Gastrocnemius medialis (tissue), 4 donors: ENCODE data around the gene ALPL. TPM values are rescaled to one million over a fixed set of nuclear protein-coding genes. Genes with fewer than 3 reads are reported as not detected.

Experiments
- ATAC-seq, 2 donors: fragments of 150-250 bp; one replicate each; pipeline ENCODE4 v1.9.1; 2016
- DNase-seq, 2 donors: peaks; one replicate each; pipeline ENCODE4 v3.0.0-alpha.2; 2019
- H3K27ac ChIP-seq, 4 donors: fragments of 200-600 bp; sonication (generic); 1 replicate in 1 of 4; 2 replicates in 3 of 4; pipeline ENCODE4 v1.5.1; 2016 to 2018; ENCODE audit warnings: mild to moderate bottlenecking in 2 of 4, moderate library complexity in 1 of 4
- H3K27me3 ChIP-seq, 3 donors: fragments of 200-600 bp; sonication (generic) in 2 of 3; 1 replicate in 1 of 3; 2 replicates in 2 of 3; pipeline versions ENCODE4 v1.5.1 to v1.6.0; 2016 to 2019; ENCODE audit warnings: mild to moderate bottlenecking in 1 of 3, moderate library complexity in 1 of 3
- H3K36me3 ChIP-seq, 2 donors: fragments of 200-600 bp; sonication (generic) in 1 of 2; one replicate each; pipeline ENCODE4 v1.5.1; 2017 to 2018
- H3K4me1 ChIP-seq, 2 donors: fragments of 200-600 bp; sonication (generic) in 1 of 2; one replicate each; pipeline ENCODE4 v1.5.1; 2016 to 2017; ENCODE audit warnings: mild to moderate bottlenecking in 2 of 2
- H3K4me3 ChIP-seq, 4 donors: fragments of 200-600 bp; sonication (generic) in 3 of 4; 1 replicate in 1 of 4; 2 replicates in 3 of 4; pipeline ENCODE4 v1.5.1; 2016 to 2019; ENCODE audit warnings: mild to moderate bottlenecking in 2 of 4
- H3K9me3 ChIP-seq, 3 donors: fragments of 200-600 bp; sonication (generic) in 2 of 3; 1 replicate in 1 of 3; 2 replicates in 2 of 3; pipeline ENCODE4 v1.5.1; 2016 to 2019
- POLR2A ChIP-seq, 2 donors: fragments of 450-650 bp; IDR thresholded peaks; one replicate each; pipeline ENCODE4 v1.6.1; 2017; ENCODE audit warnings: antibody characterized with exemption in 2 of 2, mild to moderate bottlenecking in 2 of 2, moderate library complexity in 2 of 2
- in situ Hi-C, 4 donors: fragments of 200-750 bp; cut with MboI; loops; one replicate each; pipeline versions ENCODE4 v1.15.0 to v1.8.0; 2017; ENCODE audit warnings: low sequenced_read_pairs in 4 of 4
- intact Hi-C: fragments of 100-400 bp; cut with DNase I; formaldehyde crosslinking; loops from one replicate; pipeline ENCODE4 v1.15.1; 2023; ENCODE audit warnings: low total_unique reads
- total RNA-seq, 4 donors: library from RNA; depleted of rRNA; stranded (reverse); fragments of >200 nt; gene quantifications; one replicate each; pipeline versions ENCODE4 v1.1.0 to v1.2.3, GENCODE V29; 2016
- TF ChIP-seq, protein P1 (sequence below), 5 experiments: fragments of 450-650 bp in 3 of 5; fragments of 200-600 bp in 2 of 5; sonication (generic) in 2 of 5; IDR thresholded peaks in 4 of 5; conservative IDR thresholded peaks in 1 of 5; 1 replicate in 4 of 5; 2 replicates in 1 of 5; pipeline ENCODE4 v1.5.1; 2016 to 2019; ENCODE audit warnings: antibody characterized with exemption in 5 of 5, mild to moderate bottlenecking in 3 of 5, moderate library complexity in 3 of 5

The ALPL gene
- total RNA-seq, 4 donors from 2014 or later: 0.90 to 3.6 (median 2.2) TPM

DNA sequence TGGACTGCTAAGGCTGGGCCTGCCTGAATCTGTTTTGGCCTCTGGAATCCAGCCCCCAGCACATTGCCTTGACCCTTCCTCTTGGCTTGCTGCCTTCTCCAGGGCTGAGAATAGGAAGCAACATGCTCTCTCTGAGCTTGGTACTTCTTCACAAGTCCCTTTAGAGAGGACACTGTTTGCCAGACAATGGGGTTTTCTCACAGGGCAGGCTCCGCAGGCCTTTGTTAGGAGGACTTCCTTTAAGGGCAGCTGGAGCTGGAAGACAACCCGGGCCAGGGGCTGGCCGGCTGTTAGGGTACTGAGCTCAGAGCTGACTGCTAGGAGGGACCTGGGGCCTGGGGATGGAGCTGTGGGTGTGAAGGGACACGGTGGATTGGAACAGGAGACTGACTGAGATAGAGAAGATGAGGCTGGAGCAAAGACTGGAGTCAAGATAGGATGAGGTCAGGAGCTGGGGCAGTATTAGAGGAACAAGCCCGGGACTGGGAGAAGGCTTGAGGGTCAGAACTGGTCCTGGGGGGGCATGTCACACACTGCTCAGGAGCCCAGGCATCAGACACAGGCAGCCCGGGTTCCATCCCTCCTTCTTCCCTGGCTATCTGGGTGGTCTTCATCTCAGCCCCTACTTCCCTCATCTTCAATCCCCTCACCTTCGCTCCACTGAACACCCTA is 5.4 kb upstream of the ALPL start:
- no peak for TF ChIP-seq POLR2A (IDR thresholded peaks at IDR 0.05)
- TF ChIP-seq, protein P1, sequence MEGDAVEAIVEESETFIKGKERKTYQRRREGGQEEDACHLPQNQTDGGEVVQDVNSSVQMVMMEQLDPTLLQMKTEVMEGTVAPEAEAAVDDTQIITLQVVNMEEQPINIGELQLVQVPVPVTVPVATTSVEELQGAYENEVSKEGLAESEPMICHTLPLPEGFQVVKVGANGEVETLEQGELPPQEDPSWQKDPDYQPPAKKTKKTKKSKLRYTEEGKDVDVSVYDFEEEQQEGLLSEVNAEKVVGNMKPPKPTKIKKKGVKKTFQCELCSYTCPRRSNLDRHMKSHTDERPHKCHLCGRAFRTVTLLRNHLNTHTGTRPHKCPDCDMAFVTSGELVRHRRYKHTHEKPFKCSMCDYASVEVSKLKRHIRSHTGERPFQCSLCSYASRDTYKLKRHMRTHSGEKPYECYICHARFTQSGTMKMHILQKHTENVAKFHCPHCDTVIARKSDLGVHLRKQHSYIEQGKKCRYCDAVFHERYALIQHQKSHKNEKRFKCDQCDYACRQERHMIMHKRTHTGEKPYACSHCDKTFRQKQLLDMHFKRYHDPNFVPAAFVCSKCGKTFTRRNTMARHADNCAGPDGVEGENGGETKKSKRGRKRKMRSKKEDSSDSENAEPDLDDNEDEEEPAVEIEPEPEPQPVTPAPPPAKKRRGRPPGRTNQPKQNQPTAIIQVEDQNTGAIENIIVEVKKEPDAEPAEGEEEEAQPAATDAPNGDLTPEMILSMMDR (IDR thresholded peaks at IDR 0.05 in 4 of 5, conservative IDR thresholded peaks at IDR 0.05 in 1 of 5): no peak
- Histone ChIP-seq H3K9me3 (no peaks in the 10 kb centered on the region), H3K4me3 (no peak overlapping the region), H3K27ac (no peak overlapping the region), H3K27me3 (peaks cover 10 to 30% (median 10%) of the 10 kb centered on the region in 3 donors), H3K36me3 (no peaks in the 10 kb centered on the region), H3K4me1 (peaks cover 0 to 2% of the 10 kb centered on the region in 2 donors)
- ATAC-seq (no peak), DNase-seq (no peak)
- in situ Hi-C loops (no loop called here), intact Hi-C loops (no loop called here)

DNA sequence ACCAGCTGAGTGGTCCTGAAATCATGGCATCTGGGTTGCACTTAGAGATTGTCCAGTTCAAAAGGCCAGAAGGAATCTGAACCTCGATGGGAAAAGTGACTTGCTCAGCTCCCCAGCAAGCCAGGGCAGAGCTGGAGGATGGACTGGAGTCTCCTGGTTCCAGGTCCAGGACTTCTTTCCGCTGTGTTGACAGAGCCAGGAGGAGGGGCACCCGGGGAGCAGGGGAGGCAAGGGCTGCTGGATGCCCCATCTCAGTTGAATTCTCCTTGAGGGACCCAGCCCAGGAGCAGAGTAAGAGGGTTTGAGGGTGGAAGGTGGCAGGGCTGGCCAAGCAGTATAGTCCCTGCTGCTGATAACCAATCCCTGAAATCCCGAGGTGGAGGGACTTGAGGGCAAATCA is 2.4 kb upstream of the ALPL start:
- ATAC-seq: no peak
- Histone ChIP-seq H3K27ac (no peak overlapping the region), H3K27me3 (peaks cover 18 to 47% (median 33%) of the 10 kb centered on the region in 3 donors), H3K4me1 (peaks cover 0 to 7% of the 10 kb centered on the region in 2 donors), H3K4me3 (no peak overlapping the region), H3K9me3 (no peaks in the 10 kb centered on the region), H3K36me3 (no peaks in the 10 kb centered on the region)
- in situ Hi-C loops (no loop called here), intact Hi-C loops (no loop called here)
- no peak for DNase-seq
- TF ChIP-seq POLR2A (IDR thresholded peaks at IDR 0.05): no peak
- TF ChIP-seq, protein P1 (IDR thresholded peaks at IDR 0.05 in 4 of 5, conservative IDR thresholded peaks at IDR 0.05 in 1 of 5): no peak

DNA sequence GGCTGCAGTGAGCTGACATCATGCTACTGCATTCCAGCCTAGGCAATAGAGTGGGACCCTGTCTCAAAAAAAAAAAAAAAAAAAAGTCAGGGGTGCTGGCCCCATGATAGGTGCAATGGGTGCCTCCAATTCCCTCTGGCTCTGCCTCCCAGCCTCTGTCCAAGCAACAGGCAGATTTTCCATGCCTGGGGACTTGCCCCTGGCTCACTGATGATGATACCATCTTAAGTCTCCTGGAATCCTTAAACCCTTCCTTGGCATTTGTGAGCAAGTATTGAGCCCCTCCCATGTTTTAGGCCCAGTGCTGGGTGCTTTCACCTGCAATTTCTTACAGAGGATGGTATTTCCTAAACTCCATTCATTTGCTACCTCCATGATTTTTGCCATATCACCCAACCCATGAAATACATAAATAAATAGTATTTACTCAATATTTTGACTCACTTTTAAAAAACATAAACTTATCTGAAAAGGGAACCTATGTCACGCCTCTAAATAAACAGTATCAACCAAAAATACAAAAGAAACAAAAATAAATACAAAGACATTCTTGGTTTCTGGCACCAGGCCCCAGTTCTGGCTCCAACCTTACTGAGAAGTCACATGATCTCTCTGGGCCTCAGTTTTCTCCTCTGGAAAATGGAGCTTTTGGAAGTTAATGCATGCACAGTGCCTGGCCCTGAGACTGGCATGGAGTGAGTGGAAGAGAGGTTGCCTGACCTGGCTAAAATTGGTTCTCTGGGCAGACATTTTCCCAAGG is 1.5 kb upstream of the ALPL start:
- ATAC-seq (no peak), DNase-seq (no peak)
- H3K36me3 ChIP-seq: no peaks in the 10 kb centered on the region
- no peaks in the 10 kb centered on the region for H3K9me3 ChIP-seq
- TF ChIP-seq, protein P1 (IDR thresholded peaks at IDR 0.05 in 4 of 5, conservative IDR thresholded peaks at IDR 0.05 in 1 of 5): no peak
- no peak for TF ChIP-seq POLR2A (IDR thresholded peaks at IDR 0.05)
- peaks cover 0 to 7% of the 10 kb centered on the region in 2 donors for H3K4me1 ChIP-seq
- intact Hi-C loops (loop anchor here (2.0 kb wide), 1 partner anchor 151 kb away; no protein-coding TSS in a partner anchor), in situ Hi-C loops (no loop called here)
- H3K4me3 ChIP-seq: no peak overlapping the region
- no peak overlapping the region for H3K27ac ChIP-seq
- H3K27me3 ChIP-seq: peaks cover 18 to 47% (median 33%) of the 10 kb centered on the region in 3 donors

DNA sequence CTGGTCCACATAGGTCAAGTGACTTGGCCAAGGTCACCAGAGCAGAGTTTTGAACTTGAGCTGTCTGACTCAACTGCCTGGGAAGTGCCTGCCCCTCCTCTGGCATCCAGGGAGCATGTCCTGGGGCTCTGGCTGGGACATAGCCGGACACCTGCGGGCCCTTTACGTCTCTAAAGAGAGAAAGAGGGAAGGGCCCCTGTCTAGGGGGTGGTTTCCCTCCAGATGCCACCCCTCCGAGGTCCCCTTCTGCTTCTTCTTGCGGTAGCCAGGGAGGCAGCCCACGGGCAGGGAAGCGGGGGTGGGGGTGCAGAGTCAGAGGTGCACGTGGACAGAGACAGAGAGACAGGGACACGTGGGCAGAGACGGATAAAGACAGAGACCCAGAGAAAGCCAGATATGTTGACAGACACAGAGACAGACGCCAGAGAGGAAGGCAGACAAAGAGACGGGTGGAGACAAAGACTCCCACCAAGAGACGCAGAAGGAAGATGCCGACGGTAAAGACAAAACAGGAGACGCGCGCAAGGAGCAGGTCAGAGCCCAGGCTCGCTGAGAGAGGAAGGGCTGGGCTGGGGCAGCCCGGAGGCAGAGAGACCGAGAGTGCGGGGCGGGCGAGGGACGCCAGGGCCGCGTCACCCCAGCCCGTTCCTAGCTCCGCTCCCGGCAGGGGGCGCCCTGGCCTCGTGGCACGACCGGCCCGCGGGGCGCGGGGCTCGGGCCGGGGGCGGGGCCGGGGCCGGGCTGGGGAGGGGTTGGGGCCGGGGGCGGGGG is 458 bp upstream of the ALPL start:
- no peak overlapping the region for H3K27ac ChIP-seq
- H3K9me3 ChIP-seq: no peaks in the 10 kb centered on the region
- no peaks in the 10 kb centered on the region for H3K36me3 ChIP-seq
- TF ChIP-seq, protein P1 (IDR thresholded peaks at IDR 0.05 in 4 of 5, conservative IDR thresholded peaks at IDR 0.05 in 1 of 5): peak in 4 of 5 experiments; percentile 22 to 57 (median 50)
- no peak for TF ChIP-seq POLR2A (IDR thresholded peaks at IDR 0.05)
- DNase-seq (no peak), ATAC-seq (peak in 1 of 2 donors; percentile 34)
- peaks cover 18 to 47% (median 33%) of the 10 kb centered on the region in 3 donors for H3K27me3 ChIP-seq
- H3K4me1 ChIP-seq: peaks cover 0 to 7% of the 10 kb centered on the region in 2 donors
- in situ Hi-C loops (no loop called here), intact Hi-C loops (loop anchor here (1.0 to 2.0 kb wide), 2 partner anchors 66 to 150 kb away; no protein-coding TSS in a partner anchor)
- peak overlapping the region in 1 of 4 donors; percentile 21 for H3K4me3 ChIP-seq
